ENCODE data around the gene DOCK10. TPM values are rescaled to one million over a fixed set of nuclear protein-coding genes. Genes with fewer than 3 reads are reported as not detected.
A peak's percentile ranks its signal among the peaks of the same experiment; 100 is the strongest.
"Not testable (repeated sequence)": the region's sequence is repeated elsewhere in the genome, so short reads cannot be mapped to it uniquely, and the experiment has no call there.

Gene DOCK10
- total and polyA plus RNA-seq, 7 donors, result 3.0 to 11.4 (median 5.4) TPM

- H3K4me1 ChIP-seq, result no peaks in the 10 kb centered on the region
- H3K27me3 ChIP-seq, result no peaks in the 10 kb centered on the region
- H3K9me3 ChIP-seq, result no peaks in the 10 kb centered on the region
- TF ChIP-seq CTCF (IDR thresholded peaks at IDR 0.05), result no peak
- H3K27ac ChIP-seq, result no peak overlapping the region
- DNase-seq, result no peak
- no peaks in the 10 kb centered on the region for H3K36me3 ChIP-seq
- H3K4me3 ChIP-seq, result no peak overlapping the region
- intact Hi-C loops (cut with DNase I), result no loop called here
These were observed 94.3 kb downstream of the DOCK10 start for GRCh38 chr2:224948005-224948404.

GRCh38 chr2:224947566-224947965 is 94.7 kb downstream of the DOCK10 start:
- intact Hi-C loops (cut with DNase I), result no loop called here
- no peak overlapping the region for H3K27ac ChIP-seq
- WGBS, 2 donors, result 57 to 85% methylated on average over 4 of the region's 4 CpGs
- no peak for DNase-seq
- TF ChIP-seq POLR2A (IDR thresholded peaks at IDR 0.05), result no peak
- TF ChIP-seq EP300 (IDR thresholded peaks at IDR 0.05), result no peak
- no peak for TF ChIP-seq POLR2AphosphoS5 (IDR thresholded peaks at IDR 0.05)
- TF ChIP-seq CTCF (IDR thresholded peaks at IDR 0.05), result no peak
- no peaks in the 10 kb centered on the region for H3K36me3 ChIP-seq
- H3K27me3 ChIP-seq, result no peaks in the 10 kb centered on the region
- no peak overlapping the region for H3K4me3 ChIP-seq
- H3K4me1 ChIP-seq, result no peaks in the 10 kb centered on the region
- no peaks in the 10 kb centered on the region for H3K9me3 ChIP-seq

GRCh38 chr2:224946895-224947294 is 95.4 kb downstream of the DOCK10 start:
- Histone ChIP-seq H3K27ac (no peak overlapping the region), H3K4me3 (no peak overlapping the region), H3K27me3 (no peaks in the 10 kb centered on the region), H3K4me1 (no peaks in the 10 kb centered on the region), H3K9me3 (no peaks in the 10 kb centered on the region), H3K36me3 (no peaks in the 10 kb centered on the region)
- TF ChIP-seq POLR2AphosphoS5 (IDR thresholded peaks at IDR 0.05) (peak in 1 of 4 donors; percentile 33), POLR2A (IDR thresholded peaks at IDR 0.05) (peak in 1 of 2 donors; percentile 10), CTCF (IDR thresholded peaks at IDR 0.05) (no peak)
- 33 to 56% methylated on average over 7 of the region's 7 CpGs for WGBS, 2 donors
- no peak for DNase-seq
- intact Hi-C loops (cut with DNase I), result no loop called here

- TF ChIP-seq CTCF (IDR thresholded peaks at IDR 0.05) (no peak), EP300 (IDR thresholded peaks at IDR 0.05) (no peak), POLR2A (IDR thresholded peaks at IDR 0.05) (no peak), POLR2AphosphoS5 (IDR thresholded peaks at IDR 0.05) (no peak)
- H3K4me3 ChIP-seq, result no peak overlapping the region
- DNase-seq, result no peak
- H3K27me3 ChIP-seq, result no peaks in the 10 kb centered on the region
- intact Hi-C loops (cut with DNase I), result no loop called here
- no peaks in the 10 kb centered on the region for H3K9me3 ChIP-seq
- H3K27ac ChIP-seq, result no peak overlapping the region
- WGBS, 2 donors, result 65 to 86% methylated on average over 8 of the region's 8 CpGs
- no peaks in the 10 kb centered on the region for H3K36me3 ChIP-seq
- no peaks in the 10 kb centered on the region for H3K4me1 ChIP-seq
These were observed 97.3 kb downstream of the DOCK10 start for GRCh38 chr2:224944707-224945547.

GRCh38 chr2:224943601-224944041 is 98.6 kb downstream of the DOCK10 start:
- H3K27ac ChIP-seq; intact Hi-C loops (cut with DNase I): not testable (repeated sequence)
- 73 to 86% methylated on average over 8 of the region's 8 CpGs for WGBS, 2 donors

More at GRCh38 chr2:224943601-224944041, 98.6 kb downstream of the DOCK10 start:
- H3K4me1 ChIP-seq, H3K36me3 ChIP-seq, H3K4me3 ChIP-seq, DNase-seq, H3K9me3 ChIP-seq, H3K27me3 ChIP-seq: not testable (repeated sequence)

Measured in sigmoid colon (tissue), 7 donors.